ENCODE data around the gene PPFIBP1.

PPFIBP1 gene

DNA sequence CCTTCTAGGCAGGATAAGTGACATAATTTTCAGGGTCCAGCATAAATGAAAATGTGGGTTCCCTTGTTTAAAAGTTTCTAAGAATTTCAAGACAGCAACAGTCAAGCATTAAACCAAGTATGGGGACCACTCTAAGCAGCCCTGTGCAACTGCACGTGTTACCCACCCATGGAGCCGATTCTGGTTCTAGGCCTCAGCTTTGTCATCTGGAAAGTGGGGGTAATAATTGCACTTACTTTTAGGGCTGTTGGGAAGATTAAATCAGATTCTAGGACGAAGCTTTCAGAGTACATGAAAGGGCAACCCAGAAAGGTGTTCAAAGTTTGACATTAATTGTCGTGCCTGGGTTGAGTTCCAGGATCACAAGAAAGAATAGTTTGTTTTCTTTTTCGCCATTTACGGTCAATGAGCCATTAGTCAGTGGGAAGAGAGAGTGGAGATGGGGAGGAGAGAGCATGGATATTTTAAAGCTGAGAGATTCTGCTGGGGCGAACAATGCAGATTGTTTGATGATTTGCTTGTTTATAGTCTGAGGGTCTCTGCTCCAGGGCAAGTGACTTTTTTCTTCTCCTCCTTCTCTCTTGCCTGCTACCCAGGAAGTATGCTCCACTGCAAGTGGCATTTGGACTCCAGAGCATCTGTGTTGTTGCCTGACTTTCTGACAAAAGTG lies 10.7 kb upstream of the PPFIBP1 start:
- no peak for DNase-seq (ENCODE audit: low spot score)

DNA sequence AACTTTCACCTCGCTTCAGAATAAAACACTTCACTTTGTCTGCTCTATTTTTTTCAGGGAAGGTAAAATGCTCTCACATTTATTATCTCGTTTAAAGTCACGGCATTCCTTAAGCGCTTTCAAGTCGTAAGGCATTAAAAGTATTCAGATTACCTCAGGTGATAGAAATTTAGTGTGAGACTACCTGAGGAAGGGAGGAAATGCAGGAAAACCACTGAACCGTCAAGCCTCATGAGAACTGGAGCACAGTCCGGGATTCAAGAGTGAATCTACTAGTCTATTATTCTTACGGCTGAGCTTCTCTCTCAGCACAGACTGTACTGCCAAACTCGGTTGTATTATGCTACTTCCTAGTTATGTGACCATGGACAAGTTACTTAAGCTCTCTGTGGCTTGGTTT lies 8.3 kb upstream of the PPFIBP1 start:
- no peak for DNase-seq (ENCODE audit: low spot score)

DNA sequence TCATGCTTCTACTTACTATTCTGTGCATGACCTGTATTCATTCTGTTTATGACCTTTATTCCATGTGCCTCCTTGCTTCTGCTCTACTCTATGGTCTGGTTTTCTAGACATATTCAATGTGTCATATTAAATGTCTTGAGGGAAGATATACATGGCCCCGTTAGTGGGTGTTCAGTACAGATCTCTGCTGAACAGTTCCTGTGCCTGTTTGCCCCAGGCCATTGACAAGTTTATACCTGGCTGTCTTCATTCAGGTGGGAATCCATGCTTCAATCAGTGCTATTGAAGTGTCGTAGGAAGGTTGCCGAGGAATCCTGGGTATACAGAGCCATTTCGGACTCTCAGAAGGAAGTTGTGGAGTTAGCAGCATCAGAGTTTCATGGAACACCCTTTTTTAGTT lies 7.4 kb upstream of the PPFIBP1 start:
- no peak for DNase-seq (ENCODE audit: low spot score)

DNA sequence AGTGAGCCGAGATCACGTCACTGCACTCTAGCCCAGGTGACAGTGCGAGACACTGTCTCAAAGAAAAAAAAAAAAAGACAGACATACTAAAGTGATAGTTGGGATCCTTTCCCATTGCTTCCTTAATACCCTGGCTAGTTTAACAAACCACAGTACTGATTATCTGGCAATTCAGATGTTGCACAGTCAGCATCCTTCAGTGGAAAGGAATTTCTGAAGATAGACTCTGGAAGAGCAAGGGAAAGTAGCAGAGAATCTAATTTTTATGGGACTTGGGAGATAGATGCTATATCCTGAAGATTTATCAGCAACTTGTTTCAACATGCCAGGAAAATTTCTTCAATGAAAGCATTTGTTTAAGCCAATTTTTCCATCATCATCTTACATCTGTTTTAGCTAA lies 6.5 kb upstream of the PPFIBP1 start:
- no peak for DNase-seq (ENCODE audit: low spot score)

DNA sequence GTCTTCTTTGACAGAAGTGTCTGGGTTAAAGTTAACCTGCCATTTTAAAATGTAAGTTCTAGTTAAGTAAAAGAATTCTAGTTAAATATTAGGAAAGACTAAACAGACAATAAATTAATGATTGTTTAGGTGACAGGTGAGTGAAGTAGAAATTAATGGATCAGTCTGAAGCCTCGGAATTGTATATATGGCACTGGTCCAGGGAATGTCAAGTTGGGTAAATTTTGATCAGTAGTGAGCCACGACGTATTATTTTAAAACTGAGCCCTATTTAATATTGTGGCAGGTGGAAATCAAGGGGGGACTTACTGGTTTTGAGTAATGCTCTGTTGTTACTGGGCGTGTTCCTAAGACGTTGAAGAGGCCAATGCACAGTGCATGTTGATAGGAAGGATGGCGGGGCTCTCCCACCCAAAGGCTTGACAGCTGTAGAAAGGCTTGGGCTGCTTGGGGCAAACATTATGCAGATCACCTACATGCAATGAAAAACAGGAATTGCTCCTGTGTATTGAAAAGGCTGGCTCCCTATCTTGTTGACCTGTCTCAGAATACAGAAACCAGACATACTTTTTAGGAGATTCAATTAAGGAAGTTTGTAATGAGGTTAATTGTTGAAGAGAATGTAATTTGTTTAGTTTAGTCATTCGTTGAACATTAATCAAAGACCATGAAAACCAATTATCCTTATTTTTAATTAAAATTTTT lies 5.9 kb upstream of the PPFIBP1 start:
- no peak for DNase-seq (ENCODE audit: low spot score)

DNA sequence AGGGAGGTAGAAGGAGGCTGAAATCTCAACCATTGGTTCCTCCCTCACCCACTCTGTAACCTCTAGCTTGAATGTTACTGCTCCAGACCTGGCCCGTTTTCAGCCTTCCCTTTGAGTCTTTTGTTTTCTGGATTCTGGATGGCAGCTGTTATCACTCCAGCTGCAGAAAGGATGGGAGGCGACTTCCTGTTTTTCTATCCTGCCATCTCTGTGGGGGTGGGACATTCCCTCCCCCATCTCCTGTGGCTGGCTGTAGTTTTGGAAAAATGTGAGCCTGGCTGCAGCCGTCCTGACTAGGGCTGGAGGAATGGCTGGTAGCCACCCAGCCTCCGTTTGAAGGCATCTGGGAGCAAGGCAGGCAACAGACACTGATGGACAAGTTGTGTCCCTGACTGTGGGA lies 2.9 kb upstream of the PPFIBP1 start:
- DNase-seq (ENCODE audit: low spot score): no peak

DNA sequence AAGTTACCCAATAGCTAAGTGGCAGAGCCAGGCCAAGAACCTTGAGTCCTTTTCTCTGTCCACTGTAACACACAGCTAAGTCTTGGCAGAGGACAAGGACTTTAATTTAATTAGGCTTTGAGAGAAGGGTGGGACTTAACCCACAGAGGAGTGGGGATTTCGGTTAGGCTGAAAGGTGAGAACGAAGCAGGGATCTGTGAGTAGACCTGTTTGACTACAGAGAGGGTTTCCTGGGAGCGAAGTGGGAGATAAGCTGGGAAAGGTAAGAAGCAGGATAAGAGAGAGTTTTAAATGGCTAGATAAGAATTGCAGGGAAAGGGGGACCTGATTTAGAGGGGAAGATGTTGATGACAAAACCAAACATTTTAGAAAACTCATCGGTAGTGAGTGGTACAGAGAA lies 2.0 kb upstream of the PPFIBP1 start:
- DNase-seq (ENCODE audit: low spot score): no peak

DNA sequence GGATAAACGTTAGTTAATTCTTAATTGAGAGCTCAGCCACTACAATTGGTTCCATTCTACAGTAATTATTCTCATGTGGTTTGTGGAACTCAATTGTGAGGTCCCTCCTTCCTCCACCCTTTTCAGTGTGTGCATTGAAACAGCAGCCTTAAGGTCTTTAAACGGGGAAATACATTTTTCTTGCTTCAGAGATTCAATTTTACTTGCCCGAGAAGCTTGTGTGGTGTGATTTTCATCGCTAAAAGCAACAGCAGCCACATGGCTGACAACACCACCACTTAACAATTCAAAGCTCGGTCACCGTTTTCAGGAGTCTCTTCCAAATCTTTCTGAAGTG lies 733 bp upstream of the PPFIBP1 start:
- peak; percentile 3 for DNase-seq (ENCODE audit: low spot score)

DNA sequence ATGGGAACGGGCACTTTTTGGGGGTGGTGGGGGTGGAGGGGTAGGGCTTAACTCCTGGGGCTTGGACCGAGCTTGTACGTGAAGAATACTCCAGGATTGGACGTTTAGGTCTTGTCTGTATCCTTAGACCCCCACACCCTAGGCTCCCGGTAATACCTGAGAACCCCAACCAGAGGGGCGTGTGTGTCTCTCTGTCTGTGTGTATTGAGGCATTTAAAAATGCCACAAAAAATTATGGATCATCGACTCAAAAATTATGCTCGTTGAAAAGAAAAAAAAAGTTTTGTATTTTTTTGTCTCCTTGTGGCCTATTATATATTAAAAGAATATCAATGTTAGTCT lies 459 bp downstream of the PPFIBP1 start:
- DNase-seq (ENCODE audit: low spot score): no peak

DNA sequence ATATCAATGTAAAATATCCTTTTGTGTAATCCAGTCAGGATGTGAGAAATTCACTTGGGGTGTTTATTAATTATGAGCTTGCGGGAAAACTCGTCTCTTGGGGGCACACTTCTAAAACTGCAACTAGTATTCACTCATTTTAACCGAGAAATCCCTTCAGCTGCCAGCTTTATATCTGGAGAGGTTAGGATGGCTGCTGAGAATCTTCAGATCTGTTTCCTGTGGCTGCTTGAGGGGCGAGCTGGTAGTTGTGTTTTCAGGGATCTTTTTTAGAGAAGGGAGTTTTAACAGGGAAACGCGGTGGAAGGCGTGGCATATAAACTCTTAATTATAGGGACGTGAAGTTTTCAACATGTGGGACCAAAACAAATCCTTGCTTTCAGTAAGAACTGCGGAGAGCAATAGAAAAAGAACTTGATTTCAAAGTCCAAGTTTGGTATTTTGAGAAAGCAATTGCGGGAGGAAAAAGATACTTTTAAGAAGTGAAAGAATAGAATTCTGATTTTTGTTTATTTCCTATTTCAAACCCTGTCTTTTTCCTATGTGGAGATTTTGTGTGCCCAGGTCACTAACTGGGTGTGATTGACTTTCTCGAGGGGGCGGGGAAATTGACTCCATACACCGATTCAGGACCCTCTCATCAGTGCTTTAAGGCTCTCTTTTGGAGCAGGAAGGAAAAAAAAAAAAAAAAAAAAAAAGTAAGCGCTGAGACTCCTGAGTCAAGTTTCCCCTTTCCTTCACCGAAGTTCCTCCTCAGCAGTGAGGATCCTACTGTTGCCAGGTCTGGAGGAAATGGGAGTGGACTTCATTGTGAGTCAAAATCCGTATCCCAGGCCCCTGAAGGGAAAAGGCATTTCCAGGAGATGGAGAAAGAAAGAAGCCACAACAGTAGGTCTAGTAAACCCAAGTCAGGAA lies 1.1 kb downstream of the PPFIBP1 start:
- no peak for DNase-seq (ENCODE audit: low spot score)

DNA sequence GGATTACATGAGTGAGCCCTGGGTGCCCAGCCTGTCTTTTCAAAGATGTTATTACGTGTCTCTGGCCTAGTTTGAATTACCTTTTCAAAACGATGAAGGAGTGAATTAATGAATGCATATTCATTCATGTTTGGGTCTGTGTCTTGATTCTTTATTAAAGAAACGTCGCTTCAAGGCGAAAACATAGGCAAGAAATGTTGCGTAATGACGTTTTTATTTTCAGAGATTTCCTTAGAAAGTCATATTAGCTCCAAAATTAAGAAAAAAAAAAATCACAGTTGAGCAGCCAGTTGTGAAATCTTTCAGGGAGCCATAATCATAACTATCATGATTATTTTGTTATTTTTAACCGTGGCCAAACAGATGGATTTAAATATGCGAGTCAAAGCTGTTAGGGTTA lies 3.5 kb downstream of the PPFIBP1 start:
- no peak for DNase-seq (ENCODE audit: low spot score)

DNA sequence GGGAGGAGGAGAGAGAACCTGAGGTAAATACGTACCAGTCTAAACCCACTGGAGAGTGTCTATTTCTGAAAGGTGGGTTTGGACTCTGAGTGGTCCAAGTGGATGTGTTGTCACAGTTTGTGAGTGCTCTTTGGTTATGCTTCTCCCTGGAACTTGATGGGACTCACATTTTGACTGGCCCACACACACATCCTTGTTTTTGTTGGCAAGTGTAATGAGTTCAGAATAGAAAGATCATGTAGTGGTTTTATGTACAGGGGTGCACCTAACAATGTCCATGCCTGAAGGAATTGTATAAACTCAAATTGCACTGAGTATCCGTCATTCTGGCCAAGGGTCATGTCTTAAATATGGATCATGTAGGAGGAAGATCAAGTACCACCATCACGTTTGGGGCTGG lies 4.8 kb downstream of the PPFIBP1 start:
- no peak for DNase-seq (ENCODE audit: low spot score)

DNA sequence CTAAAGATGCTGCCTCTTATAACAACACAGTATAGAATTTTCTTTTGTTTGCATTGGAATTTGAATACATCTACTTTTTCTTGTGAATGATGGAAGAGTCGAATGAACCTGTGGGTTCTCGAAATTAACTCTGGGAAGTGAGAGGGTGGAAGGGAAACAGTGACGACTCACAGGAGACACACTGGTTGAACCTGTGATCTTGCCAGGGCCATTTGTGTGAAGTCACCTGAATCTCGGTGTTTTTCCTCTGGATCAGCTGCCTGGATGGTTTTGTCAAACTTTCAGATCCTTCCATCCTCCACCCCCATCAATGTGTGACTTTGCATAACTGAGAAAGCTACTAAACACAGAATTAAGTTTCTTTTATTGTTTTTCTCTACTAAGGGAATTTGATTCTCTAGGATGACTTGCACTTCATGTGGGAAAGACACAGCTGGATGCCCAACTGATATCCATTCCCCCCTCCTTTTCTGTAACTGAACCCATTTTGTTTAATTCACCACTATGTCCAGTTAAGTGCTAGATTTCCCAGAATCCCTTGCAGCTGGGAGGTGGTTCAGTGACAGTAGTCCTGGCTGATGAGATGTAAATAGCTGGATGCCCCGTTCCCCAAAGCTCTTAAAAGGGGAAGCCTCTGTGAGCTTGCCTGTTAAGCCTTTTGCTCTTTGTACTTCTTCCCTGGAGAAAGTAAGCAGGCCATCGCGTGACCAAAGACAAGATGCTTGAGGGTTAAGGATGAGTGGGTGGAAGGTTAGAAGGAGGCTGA lies 6.3 kb downstream of the PPFIBP1 start:
- DNase-seq (ENCODE audit: low spot score): no peak

DNA sequence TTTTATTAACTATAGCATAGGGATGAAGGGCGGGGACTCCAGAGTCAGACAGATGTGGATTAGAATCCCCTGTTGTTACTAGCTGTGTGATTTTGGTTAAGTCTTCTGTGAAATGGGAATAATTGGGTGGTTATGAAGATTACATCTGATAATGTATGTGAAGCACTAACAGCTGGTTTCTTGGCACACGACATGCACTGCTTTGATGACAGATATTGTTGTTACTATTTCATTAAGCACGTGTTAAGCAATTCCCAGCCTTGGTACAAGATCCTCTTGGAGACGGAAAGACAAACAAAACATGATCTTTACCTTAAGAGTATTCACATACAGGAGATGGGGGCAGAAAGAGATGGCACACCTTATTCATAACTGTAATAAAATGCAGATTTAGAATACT lies 7.9 kb downstream of the PPFIBP1 start:
- no peak for DNase-seq (ENCODE audit: low spot score)

DNA sequence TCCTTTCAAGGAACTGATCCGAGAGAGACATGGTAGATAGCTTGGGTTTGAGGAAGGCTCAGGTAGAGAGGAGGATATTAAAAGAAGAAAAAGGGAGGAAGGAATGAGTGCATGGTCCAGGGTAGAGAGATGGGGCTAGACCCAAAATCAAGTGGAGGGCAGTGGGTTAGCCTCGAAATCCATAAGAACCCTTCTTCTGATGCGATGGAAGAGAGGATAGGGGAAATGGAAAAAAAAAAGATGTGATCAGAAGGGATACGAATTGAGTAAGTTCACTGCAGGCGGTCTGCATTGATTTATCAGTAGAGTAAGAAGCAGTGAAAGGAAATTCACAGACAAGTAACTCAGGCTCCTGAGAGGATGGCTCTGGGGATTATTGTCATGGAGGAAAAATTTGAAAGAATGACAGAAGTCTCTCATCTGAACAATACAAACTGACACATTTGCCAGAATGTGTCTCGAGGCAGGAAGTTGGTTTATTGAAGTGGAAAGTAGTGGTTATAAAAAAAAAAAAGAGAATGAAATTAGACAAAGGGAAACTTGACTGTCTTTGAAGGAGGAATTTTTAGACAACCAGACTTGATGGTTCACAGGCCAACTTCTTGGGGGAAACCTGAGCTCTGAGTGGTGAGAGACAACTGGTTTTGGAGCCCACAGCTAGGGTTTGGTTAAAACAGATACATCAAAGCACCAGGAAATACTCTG lies 10.2 kb downstream of the PPFIBP1 start:
- peak; percentile 9 for DNase-seq (ENCODE audit: low spot score)

DNA sequence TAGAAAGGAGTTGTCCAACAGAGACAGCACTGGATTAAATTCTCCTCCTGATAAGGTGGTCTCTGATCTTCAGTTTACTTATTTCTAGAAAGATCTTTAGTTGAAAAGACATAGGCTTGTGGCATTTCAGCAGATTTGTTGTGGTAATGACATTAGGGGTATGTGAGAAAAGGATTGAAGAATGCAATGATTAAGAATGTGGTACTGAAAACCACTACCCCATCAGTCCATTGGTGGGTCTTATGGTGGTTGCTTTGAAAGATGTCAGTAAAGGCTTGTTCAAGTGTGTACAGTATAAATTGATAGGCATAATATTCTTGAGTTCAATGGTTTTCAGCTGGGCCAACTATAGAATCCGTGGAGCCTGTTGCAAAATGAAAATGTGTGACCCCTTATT lies 10.8 kb downstream of the PPFIBP1 start:
- no peak for DNase-seq (ENCODE audit: low spot score)

DNA sequence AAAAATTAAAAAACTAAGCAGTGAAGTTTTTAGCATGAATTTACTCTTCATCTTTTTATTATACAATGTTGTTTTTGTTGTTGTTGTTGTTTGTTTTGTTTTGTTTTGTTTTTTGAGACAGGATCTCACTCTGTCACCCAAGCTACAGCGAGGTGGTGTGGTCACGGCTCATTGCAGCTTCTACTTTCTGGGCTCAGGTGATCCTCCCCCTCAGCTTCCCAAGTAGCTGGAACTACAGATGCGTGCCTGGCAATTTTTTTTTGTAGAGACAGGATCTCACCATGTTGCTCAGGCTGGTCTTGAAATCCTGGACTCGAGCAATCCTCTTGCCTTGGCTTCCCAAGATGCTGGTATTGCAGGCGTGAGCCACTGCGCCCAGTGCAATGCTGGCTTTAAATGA lies 11.3 kb downstream of the PPFIBP1 start:
- DNase-seq (ENCODE audit: low spot score): no peak

DNA sequence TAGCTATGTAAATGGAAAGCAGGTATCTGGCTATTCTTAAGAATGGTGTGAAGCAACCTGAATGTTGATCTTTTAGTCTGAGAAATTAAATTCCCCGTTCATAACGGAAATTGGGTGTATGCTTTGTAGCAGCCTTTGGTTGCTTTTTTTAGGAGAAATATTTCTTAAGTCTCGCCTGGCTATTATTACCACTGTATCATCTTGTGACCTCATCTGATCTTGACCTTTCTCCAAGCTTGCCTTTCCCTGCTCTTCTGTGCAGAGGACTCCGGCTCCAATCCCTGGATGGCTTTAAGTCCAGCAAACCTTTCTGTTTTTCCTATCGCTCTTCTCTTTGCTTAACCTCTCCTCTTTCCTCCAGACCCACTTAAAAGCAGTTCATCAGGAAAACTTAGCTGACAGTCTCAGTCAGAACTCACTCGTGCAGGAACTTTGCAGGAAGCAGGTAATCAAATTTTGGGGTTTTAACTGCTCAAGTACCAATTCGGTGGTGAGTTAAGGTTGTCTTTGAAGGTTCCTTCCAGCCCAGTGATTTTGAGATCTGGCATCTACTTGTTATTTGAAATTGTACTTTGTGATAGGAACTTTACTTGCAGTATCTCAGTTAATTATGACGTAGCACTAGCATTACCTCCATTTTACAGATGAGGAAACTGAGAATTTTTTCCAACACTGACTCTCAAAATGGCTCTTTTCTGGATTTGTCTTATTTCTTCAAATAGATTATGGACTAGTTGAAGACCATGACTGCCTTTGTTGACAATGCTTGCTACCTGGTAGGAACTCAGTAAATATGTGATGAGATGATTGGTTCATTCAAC lies 14.1 kb downstream of the PPFIBP1 start:
- no peak for DNase-seq (ENCODE audit: low spot score)

DNA sequence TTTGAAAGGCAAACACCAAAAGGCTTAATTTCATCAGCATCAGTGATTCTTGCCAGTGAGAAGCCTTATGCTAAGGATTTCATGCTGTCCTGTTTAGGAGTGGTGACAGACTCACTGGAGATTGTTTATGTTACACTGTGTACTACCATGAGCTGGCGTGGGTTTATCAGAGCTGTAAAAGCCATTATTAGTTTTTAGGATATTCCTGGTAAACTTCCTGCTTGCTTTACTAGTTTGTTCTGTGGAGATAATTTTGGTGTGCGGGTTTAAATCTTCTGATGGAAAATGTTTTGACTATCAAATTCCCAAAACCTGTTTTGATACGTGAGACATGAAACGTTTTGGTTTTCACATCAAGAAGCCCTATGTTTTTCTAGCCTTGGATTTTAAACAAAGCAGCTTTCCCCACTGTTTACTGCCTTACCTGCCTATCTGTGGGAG lies 15.2 kb downstream of the PPFIBP1 start:
- DNase-seq (ENCODE audit: low spot score): no peak

DNA sequence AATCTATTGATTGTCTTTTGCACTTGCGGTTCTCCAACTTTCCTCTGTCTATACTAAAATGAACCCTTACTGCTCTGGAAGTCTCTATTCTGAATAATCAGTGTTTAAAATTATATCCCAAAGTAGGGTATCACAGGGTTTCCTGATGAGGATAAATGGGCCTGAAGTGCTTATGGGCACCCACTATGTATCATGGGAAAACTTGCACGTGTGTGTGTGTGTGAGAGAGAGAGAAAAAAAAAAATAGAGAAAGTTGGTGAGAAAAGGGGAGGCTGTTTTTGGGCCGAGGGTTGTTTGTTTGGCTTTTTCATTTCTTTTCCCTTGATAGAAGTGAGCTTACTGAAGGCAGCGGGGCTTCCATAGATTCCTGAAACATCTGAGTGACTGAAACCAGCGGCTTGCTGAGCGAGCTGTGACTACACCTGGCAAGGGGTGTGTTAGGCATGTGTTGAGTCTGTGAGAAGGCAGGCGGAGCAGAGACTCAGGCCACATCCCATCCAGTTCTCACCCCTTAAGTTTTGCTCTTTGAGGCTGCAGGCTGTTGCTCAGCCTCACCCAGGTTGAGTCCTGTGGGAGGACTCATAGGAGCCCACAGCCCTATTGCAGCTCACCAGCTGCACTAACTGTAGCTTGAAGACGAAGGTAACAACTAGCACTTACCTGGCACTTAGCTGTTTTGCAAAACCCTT lies 17.2 kb downstream of the PPFIBP1 start:
- no peak for DNase-seq (ENCODE audit: low spot score)
